Measurements from ENCODE around the gene PRUNE2.
A peak's percentile ranks its signal among the peaks of the same experiment; 100 is the strongest.
"Not testable (repeated sequence)": the region's sequence is repeated elsewhere in the genome, so short reads cannot be mapped to it uniquely, and the experiment has no call there.

The PRUNE2 gene

DNA sequence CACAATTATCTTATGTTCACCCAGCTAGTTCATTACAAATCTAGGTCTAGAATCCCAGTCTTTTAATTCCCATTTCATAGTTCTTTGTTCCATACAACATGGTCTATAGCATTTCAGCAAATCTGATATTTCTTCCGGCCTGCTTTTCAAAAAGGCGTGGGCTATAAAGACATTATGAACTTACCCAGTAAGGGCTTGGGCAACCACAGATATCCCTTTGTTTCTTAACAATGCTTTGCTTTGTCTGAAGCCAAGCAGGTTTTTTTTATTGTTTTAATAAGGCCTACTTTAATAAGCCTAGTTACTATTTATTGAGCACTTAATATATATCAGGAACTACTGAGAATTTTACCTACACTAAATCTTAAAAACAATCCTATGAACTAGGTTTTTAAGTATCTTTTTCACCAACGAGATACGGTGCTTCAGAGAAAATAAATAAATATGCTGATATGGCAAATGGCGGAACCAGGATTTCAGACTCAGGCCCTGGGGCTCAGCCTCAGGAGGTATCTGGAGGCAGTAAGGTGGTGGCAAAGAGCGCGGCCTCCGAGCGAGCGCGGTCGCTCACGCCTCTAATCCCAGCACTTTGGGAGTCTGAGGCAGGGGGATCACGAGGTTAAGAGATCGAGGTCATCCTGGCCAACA, 112.0 kb downstream of the PRUNE2 start:
- no peak for DNase-seq

GRCh38 chr9:76789840-76790239, 116.1 kb downstream of the PRUNE2 start:
- DNase-seq: no peak

GRCh38 chr9:76787677-76788076, 118.2 kb downstream of the PRUNE2 start:
- DNase-seq: no peak

DNA sequence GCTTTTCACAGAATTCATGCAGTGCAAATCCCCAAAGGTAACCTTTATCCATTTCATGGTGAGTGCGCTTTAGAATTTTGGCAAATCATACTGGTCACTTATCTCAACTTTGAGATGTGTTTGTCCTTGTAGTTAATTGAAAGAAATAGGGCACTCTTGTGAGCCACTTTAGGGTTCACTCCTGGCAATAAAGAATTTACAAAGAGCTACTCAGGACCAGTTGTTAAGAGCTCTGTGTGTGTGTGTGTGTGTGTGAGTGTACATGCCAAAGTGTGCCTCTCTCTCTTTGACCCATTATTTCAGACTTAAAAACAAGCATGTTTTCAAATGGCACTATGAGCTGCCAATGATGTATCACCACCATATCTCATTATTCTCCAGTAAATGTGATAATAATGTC, 120.4 kb downstream of the PRUNE2 start:
- no peak for DNase-seq

DNA sequence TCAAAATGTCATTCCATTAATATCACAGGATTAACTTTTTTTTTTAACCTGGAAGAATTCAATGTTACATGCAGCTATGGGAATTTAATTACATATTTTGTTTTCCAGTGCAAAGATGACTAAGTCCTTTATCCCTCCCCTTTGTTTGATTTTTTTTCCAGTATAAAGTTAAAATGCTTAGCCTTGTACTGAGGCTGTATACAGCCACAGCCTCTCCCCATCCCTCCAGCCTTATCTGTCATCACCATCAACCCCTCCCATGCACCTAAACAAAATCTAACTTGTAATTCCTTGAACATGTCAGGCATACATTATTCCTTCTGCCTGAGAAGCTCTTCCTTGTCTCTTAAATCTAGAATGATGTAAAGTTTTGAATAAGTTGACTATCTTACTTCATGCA, 121.0 kb downstream of the PRUNE2 start:
- DNase-seq: no peak

- DNase-seq: no peak
Observed at GRCh38 chr9:76772686-76773445, 133.0 kb downstream of the PRUNE2 start.

- DNase-seq: no peak
Observed at GRCh38 chr9:76766126-76766525, 139.8 kb downstream of the PRUNE2 start.

- no peak for DNase-seq
Observed at GRCh38 chr9:76764138-76764537, 141.8 kb downstream of the PRUNE2 start, which contains the start of gene PCA3. PCA3 (plus strand) TSS chr9:76764438.

DNA sequence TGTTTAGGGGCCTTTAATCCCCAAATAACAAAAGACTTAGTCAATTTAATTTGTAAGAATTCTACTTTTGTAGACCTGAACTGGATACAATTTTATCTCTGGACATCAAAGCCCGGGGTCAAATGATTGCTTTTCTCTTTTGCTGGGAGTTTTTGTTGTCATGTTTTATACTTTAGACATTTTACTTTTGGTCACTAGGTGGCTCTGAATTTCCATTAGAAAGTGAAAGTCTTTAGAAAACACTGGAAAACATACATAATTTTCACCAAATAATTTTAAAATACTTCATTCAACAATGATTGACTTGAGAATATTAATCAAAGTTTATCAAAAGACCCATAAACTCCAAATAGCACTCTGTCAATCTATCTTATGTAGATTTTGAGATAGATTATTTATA, 144.5 kb downstream of the PRUNE2 start:
- DNase-seq: no peak

- DNase-seq: no peak
Observed at GRCh38 chr9:76759732-76760131, 146.2 kb downstream of the PRUNE2 start.

GRCh38 chr9:76758476-76758875, 147.4 kb downstream of the PRUNE2 start:
- DNase-seq: no peak

DNA sequence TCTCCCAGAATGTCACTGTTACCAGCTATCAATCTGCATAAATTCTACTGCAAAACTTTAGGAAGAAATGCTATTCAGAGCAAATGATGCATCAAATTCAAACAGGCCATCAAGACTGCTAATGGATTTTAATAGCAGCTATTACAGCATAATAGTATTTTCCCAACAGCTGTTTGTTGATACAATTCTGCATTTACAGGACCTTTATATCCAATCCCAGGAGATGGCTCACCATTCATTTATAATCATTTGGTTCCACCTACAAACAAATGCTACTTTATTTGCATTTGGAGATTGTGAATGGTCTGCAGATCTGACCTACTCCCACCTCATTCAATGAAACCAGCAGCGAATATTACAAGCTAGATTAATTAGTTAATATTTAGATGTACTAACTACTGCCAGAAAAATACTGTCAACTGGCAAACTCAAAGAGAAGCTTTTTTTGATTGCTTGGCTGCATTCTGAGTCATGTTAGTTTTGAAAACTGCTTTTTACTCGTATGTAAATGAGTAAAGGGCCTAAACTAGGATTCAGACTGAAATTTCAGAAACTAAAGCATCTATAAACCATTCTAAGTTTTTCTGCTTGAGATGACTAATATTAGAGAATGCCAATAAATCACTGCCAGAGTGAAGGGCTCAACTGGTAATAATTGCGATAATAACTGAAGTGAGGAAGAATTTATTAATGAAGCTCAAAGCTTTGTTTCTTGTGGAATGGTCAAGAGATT, 148.8 kb downstream of the PRUNE2 start:
- no peak for DNase-seq

DNA sequence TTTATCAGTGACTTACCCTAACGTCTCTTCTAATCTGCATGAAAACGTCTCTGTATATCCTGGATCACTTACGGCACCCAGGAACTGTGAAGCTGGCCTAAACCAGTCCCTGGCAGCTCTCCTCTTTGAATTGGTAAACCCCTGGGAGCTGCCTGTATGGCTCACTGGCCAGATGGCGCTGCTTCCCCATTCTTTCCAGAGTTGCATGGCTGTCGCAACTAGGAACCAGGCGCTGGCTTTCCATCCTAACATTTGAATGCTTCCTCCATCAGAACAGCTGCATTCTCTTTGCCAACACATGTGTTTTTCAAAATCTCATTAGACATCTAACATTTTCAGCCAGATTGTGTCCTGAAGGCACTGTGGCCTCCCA, 149.7 kb downstream of the PRUNE2 start:
- DNase-seq: peak; percentile 65

GRCh38 chr9:76751001-76751400, 154.9 kb downstream of the PRUNE2 start:
- no peak for DNase-seq

GRCh38 chr9:76744336-76744735, 161.6 kb downstream of the PRUNE2 start:
- no peak for DNase-seq

GRCh38 chr9:76743931-76744330, 162.0 kb downstream of the PRUNE2 start:
- no peak for DNase-seq

DNA sequence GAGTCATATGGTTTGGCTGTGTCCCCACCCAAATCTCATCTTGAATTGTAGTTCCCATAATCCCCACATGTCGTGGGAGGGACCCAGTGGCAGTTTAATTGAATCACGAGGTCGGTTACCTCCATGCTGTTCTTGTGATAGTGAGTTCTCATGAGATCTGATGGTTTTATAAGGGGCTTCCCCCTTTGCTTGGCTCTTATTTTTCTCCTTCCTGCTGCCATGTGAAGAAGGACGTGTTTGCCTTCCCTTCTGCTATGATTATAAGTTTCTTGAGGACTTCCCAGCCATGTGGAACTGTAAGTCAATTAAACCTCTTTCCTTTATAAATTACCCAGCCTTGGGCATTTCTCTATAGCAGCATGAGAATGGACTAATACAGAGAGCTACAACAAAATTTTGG, 163.0 kb downstream of the PRUNE2 start:
- not testable (repeated sequence) for DNase-seq

DNA sequence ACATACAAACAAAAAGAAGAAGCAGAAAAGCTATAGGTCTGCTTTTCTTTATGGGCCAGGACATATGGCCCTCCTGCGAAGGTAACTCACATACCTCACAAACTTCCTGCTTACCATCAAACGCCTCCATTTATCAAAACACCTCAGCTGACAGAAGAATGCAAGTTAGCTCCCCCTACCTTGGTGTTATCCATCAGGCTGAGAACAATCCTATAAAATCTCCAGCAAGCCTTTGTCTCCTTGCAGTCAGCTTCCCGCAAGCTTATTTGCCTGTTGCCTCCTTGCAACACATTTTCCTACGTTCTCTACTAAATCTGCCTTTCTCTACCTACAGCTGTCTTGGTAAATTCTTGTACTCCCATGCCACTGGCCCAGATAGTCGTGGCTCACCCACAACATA, 164.4 kb downstream of the PRUNE2 start:
- no peak for DNase-seq

GRCh38 chr9:76738402-76738801, 167.5 kb downstream of the PRUNE2 start:
- DNase-seq: no peak

- DNase-seq: no peak
Observed at GRCh38 chr9:76737154-76737902, 168.6 kb downstream of the PRUNE2 start.

DNA sequence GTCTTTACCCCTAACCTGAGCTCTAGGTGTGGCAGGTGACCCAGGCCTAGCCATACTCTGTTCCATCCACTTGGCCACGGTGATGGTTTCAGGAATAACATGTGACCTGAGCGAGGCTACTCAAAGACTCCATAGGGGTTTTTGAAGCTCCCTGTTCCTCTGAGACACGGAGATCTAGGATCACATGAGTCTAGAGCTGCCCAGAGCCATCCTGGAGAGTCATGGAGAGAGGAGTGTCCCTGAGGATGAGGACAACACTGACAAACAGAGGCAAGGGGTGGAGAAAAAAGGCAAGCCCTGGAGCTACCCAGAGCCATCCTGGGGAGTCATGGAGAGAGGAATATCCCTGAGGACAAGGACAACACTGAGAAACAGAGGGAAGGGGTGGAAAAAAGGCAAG, 171.2 kb downstream of the PRUNE2 start:
- no peak for DNase-seq

GRCh38 chr9:76733096-76733495, 172.8 kb downstream of the PRUNE2 start:
- no peak for DNase-seq

GRCh38 chr9:76732341-76732958, 173.5 kb downstream of the PRUNE2 start:
- DNase-seq: no peak

Data from islet precursor cell (in vitro differentiated cells).